CD14-positive monocyte (primary cell): ENCODE results near the gene LNPEP. TPM values are rescaled to one million over a fixed set of nuclear protein-coding genes. Genes with fewer than 3 reads are reported as not detected.
A peak's percentile ranks its signal among the peaks of the same experiment; 100 is the strongest.

Experiments
- DNase-seq, 3 donors: peaks; one replicate each; pipeline ENCODE4 v3.0.0-alpha.2; 2011 to 2022
- H2AFZ ChIP-seq: 2 replicates; pipeline ENCODE4 v1.6.0; 2012; ENCODE audit warnings: mild to moderate bottlenecking, low read depth, low read length, inconsistent platforms; ENCODE audit not compliant: insufficient read depth, poor library complexity, severe bottlenecking
- H3K27ac ChIP-seq, 2 donors: 1 replicate in 1 of 2; 2 replicates in 1 of 2; pipeline ENCODE4 v1.5.1; 2012 to 2013; ENCODE audit warnings: low read length in 2 of 2, control low read depth in 1 of 2, inconsistent platforms in 1 of 2, low read depth in 1 of 2, mild to moderate bottlenecking in 1 of 2
- H3K27me3 ChIP-seq, 2 donors: one replicate each; pipeline versions ENCODE4 v1.6.0 to v1.6.1; 2011 to 2013; ENCODE audit warnings: low read length in 2 of 2; ENCODE audit not compliant: control insufficient read depth in 2 of 2, insufficient read depth in 2 of 2
- H3K36me3 ChIP-seq, 2 donors: replicated peaks in 1 of 2; 1 replicate in 1 of 2; 2 replicates in 1 of 2; pipeline versions ENCODE4 v1.5.1 to v1.6.1; 2012 to 2013; ENCODE audit warnings: low read length in 2 of 2, control low read depth in 1 of 2, inconsistent platforms in 1 of 2, mild to moderate bottlenecking in 1 of 2; ENCODE audit not compliant: insufficient read depth in 2 of 2, control insufficient read depth in 1 of 2
- H3K4me1 ChIP-seq, 2 donors: 1 replicate in 1 of 2; 2 replicates in 1 of 2; pipeline versions ENCODE4 v1.5.1 to v1.6.1; 2012 to 2013; ENCODE audit warnings: low read length in 2 of 2, control low read depth in 1 of 2, inconsistent platforms in 1 of 2, mild to moderate bottlenecking in 1 of 2, moderate library complexity in 1 of 2; ENCODE audit not compliant: insufficient read depth in 2 of 2, control insufficient read depth in 1 of 2
- H3K4me2 ChIP-seq: replicated peaks from 2 replicates; pipeline ENCODE3; 2012; ENCODE audit warnings: low read length, moderate library complexity, mild to moderate bottlenecking; ENCODE audit not compliant: poor library complexity, severe bottlenecking; ENCODE audit errors: extremely low read depth
- H3K4me3 ChIP-seq, 3 experiments: fragments of 200-600 bp in 1 of 3; sonication (generic) in 1 of 3; replicated peaks in 1 of 3; 1 replicate in 2 of 3; 2 replicates in 1 of 3; pipeline ENCODE4 v1.5.1; 2011 to 2013; ENCODE audit warnings: low read length in 3 of 3, mild to moderate bottlenecking in 3 of 3, control low read depth in 2 of 3, low read depth in 2 of 3, inconsistent platforms in 1 of 3, moderate library complexity in 1 of 3
- H3K79me2 ChIP-seq: 2 replicates; pipeline ENCODE4 v1.6.0; 2012; ENCODE audit warnings: mild to moderate bottlenecking, control low read depth, inconsistent platforms, low read length, moderate library complexity; ENCODE audit not compliant: insufficient read depth
- H3K9ac ChIP-seq: 2 replicates; pipeline ENCODE4 v1.6.0; 2017; ENCODE audit warnings: low read length, mild to moderate bottlenecking; ENCODE audit not compliant: insufficient read depth, poor library complexity, severe bottlenecking
- H3K9me3 ChIP-seq, 2 donors: replicated peaks in 1 of 2; 1 replicate in 1 of 2; 2 replicates in 1 of 2; pipeline versions ENCODE4 v1.5.1 to v1.6.1; 2012 to 2013; ENCODE audit warnings: low read length in 2 of 2, control low read depth in 1 of 2; ENCODE audit not compliant: control insufficient read depth in 1 of 2, insufficient read depth in 1 of 2
- H4K20me1 ChIP-seq: 2 replicates; pipeline ENCODE4 v1.6.0; 2012; ENCODE audit warnings: mild to moderate bottlenecking, low read length, control low read depth, moderate library complexity; ENCODE audit not compliant: insufficient read depth
- H3K27ac Mint-ChIP-seq, 7 donors: one replicate each; pipeline ENCODE4 v1.8.0; 2020; ENCODE audit warnings: mild to moderate bottlenecking in 7 of 7, mixed read lengths in 7 of 7, moderate library complexity in 6 of 7, inconsistent platforms in 2 of 7
- H3K27me3 Mint-ChIP-seq, 3 donors: one replicate each; pipeline ENCODE4 v1.8.0; 2021 to 2022; ENCODE audit warnings: low read depth in 3 of 3, mild to moderate bottlenecking in 3 of 3, mixed read lengths in 3 of 3, moderate library complexity in 3 of 3, inconsistent platforms in 1 of 3
- H3K36me3 Mint-ChIP-seq, 2 donors: one replicate each; pipeline ENCODE4 v1.8.0; 2020; ENCODE audit warnings: mixed read lengths in 2 of 2, inconsistent platforms in 1 of 2, mild to moderate bottlenecking in 1 of 2
- H3K4me1 Mint-ChIP-seq: one replicate; pipeline ENCODE4 v1.8.0; 2020; ENCODE audit warnings: mild to moderate bottlenecking, mixed read lengths
- H3K4me3 Mint-ChIP-seq, 2 donors: one replicate each; pipeline ENCODE4 v1.8.0; 2020; ENCODE audit warnings: mild to moderate bottlenecking in 2 of 2, mixed read lengths in 2 of 2, moderate library complexity in 1 of 2
- H3K9me3 Mint-ChIP-seq, 7 donors: one replicate each; pipeline ENCODE4 v1.8.0; 2020 to 2022; ENCODE audit warnings: mixed read lengths in 7 of 7, mild to moderate bottlenecking in 6 of 7, moderate library complexity in 6 of 7, inconsistent platforms in 2 of 7
- CTCF ChIP-seq: fragments of 200-600 bp; IDR thresholded peaks from one replicate; pipeline ENCODE4 v1.8.0; 2022; ENCODE audit warnings: antibody characterized with exemption, mild to moderate bottlenecking
- WGBS: methylation state at CpG from one replicate; pipeline ENCODE4 v1.1.5; 2013; ENCODE audit warnings: missing lambda C conversion rate; ENCODE audit not compliant: insufficient coverage; 5-methylcytosine and 5-hydroxymethylcytosine counted together
- intact Hi-C, 2 donors: fragments of 100-400 bp; cut with micrococcal nuclease; formaldehyde crosslinking; loops; one replicate each; pipeline versions ENCODE4 v1.15.0 to v1.15.1; 2023
- polyA plus RNA-seq, 3 donors: library from polyadenylated mRNA; depleted of rRNA in 1 of 3; unstranded in 2 of 3; stranded (reverse) in 1 of 3; fragments of 300-500 nt in 2 of 3; fragments of >200 nt in 1 of 3; fragmentation: Illumina TruSeq in 2 of 3; gene quantifications; 1 replicate in 2 of 3; 2 replicates in 1 of 3; pipeline ENCODE4 v1.2.3, GENCODE V29; 2012 to 2021

The LNPEP gene
- polyA plus RNA-seq, 3 donors = 9.2 to 22.5 (median 14.5) TPM

GRCh38 chr5:97006454-97007060 is 70.7 kb downstream of the LNPEP start:
- Mint-ChIP-seq H3K36me3 (peaks cover 15 to 22% of the 10 kb centered on the region in 2 donors), H3K4me3 (no peak overlapping the region), H3K27ac (no peak overlapping the region), H3K4me1 (peaks cover 24% of the 10 kb centered on the region), H3K9me3 (peaks cover 0 to 2% (median 0%) of the 10 kb centered on the region in 7 donors), H3K27me3 (no peaks in the 10 kb centered on the region)
- no peak overlapping the region for H3K27ac ChIP-seq
- H2AFZ ChIP-seq = no peak overlapping the region
- H4K20me1 ChIP-seq = no peaks in the 10 kb centered on the region
- H3K79me2 ChIP-seq = peaks cover 5% of the 10 kb centered on the region
- no peak overlapping the region for H3K4me3 ChIP-seq
- no peak for TF ChIP-seq CTCF
- WGBS = no CpG with 5 or more reads among the region's 3 CpGs
- DNase-seq = no peak
- H3K36me3 ChIP-seq = peaks cover 41 to 66% of the 10 kb centered on the region in 2 donors
- no peaks in the 10 kb centered on the region for H3K27me3 ChIP-seq
- peaks cover 21 to 22% of the 10 kb centered on the region in 2 donors for H3K4me1 ChIP-seq
- H3K9me3 ChIP-seq = no peaks in the 10 kb centered on the region
- intact Hi-C loops = no loop called here
- no peak overlapping the region for H3K4me2 ChIP-seq
- H3K9ac ChIP-seq = no peak overlapping the region

DNA sequence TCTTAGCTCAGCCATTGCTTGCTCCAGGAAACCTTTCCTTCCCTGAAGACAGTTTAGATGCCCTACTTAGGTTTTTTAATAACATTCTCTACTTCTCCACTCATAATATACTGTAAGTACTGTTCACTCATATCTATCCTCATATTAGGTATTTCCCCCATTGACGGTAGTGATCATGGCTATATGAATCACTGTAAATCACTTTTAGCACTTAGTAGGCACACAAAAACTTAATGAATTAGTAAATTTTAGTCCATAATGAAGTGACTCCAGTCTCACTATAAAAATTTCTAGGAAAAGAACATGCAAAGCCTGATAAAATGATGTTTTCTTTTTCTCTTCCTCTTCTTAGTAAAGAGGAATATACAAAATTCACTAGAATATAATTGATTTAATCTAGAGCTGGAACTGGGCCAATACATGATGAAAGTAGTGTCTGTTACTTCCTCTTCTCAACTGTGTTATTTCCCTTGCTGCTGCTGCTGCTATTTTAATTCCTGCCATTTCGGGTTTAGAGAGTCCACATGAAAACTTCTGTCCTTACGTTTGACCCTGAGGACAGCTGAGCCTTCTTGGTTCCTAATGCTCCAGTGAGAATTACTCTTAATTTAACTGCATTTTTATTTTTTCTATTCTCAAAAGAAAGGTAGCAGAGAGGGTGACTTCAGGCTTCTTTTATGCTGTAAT is 73.5 kb downstream of the LNPEP start:
- no peaks in the 10 kb centered on the region for H3K27me3 ChIP-seq
- H3K4me2 ChIP-seq = peak overlapping the region; percentile 57
- Mint-ChIP-seq H3K4me1 (peaks cover 24% of the 10 kb centered on the region), H3K9me3 (peaks cover 0 to 2% (median 0%) of the 10 kb centered on the region in 7 donors), H3K36me3 (peaks cover 35% of the 10 kb centered on the region in 2 donors), H3K4me3 (peak overlapping the region; percentile 52 to 65), H3K27me3 (no peaks in the 10 kb centered on the region), H3K27ac (peak overlapping the region; percentile 59 to 92 (median 85))
- H3K9ac ChIP-seq = peak overlapping the region; percentile 11
- peak; percentile 75 to 81 (median 77) for DNase-seq
- H3K36me3 ChIP-seq = peaks cover 43 to 63% of the 10 kb centered on the region in 2 donors
- intact Hi-C loops = no loop called here
- peaks cover 21 to 22% of the 10 kb centered on the region in 2 donors for H3K4me1 ChIP-seq
- H3K9me3 ChIP-seq = no peaks in the 10 kb centered on the region
- peak overlapping the region in 1 of 2 donors; percentile 60 for H3K27ac ChIP-seq
- peaks cover 5% of the 10 kb centered on the region for H3K79me2 ChIP-seq
- H4K20me1 ChIP-seq = no peaks in the 10 kb centered on the region
- H3K4me3 ChIP-seq = peak overlapping the region in 1 of 3 experiments; percentile 36
- no CpG with 5 or more reads among the region's 3 CpGs for WGBS
- TF ChIP-seq CTCF = no peak
- peak overlapping the region; percentile 50 for H2AFZ ChIP-seq
